Jurkat, Clone E6-1 (cell line): Measurements from ENCODE around the gene HCAR1. TPM values are rescaled to one million over a fixed set of nuclear protein-coding genes. Genes with fewer than 3 reads are reported as not detected.
"Not testable (repeated sequence)": the region's sequence is repeated elsewhere in the genome, so short reads cannot be mapped to it uniquely, and the experiment has no call there.

Experiments
- DNase-seq: peaks from one replicate; pipeline ENCODE4 v3.0.0-alpha.2; 2011; ENCODE audit warnings: low read depth, low spot score
- H3K4me3 ChIP-seq: 2 replicates; pipeline ENCODE4 v1.5.1; 2011; ENCODE audit warnings: mild to moderate bottlenecking, low read length, control low read depth, moderate library complexity
- polyA plus RNA-seq: library from polyadenylated mRNA; unstranded; fragments of >200 nt; gene quantifications from one replicate; pipeline ENCODE4 v1.2.1, GENCODE V29; 2012; ENCODE audit warnings: missing spikeins; ENCODE audit not compliant: insufficient read length, insufficient read depth

HCAR1 gene
- polyA plus RNA-seq: not detected

GRCh38 chr12:122730215-122731014 lies at the start of gene HCAR1:
HCAR1 (minus strand) TSS chr12:122730844; CDS start chr12:122730339, 505 bp downstream.
- DNase-seq: peak; percentile 80

GRCh38 chr12:122757568-122757967 lies 26.9 kb upstream of the HCAR1 start:
- no peak for DNase-seq
- no peak overlapping the region for H3K4me3 ChIP-seq

More at GRCh38 chr12:122730215-122731014, at the start of gene HCAR1:
- peak within 1 kb of the TSS; percentile 22 for H3K4me3 ChIP-seq

GRCh38 chr12:122754790-122755189 lies 24.1 kb upstream of the HCAR1 start:
- DNase-seq: no peak
- no peak overlapping the region for H3K4me3 ChIP-seq

- DNase-seq: no peak
- peak overlapping the region; percentile 69 for H3K4me3 ChIP-seq
Observed at GRCh38 chr12:122753319-122753650, 22.6 kb upstream of the HCAR1 start.

- peak within 1 kb of the TSS; percentile 69 for H3K4me3 ChIP-seq
- peak; percentile 96 for DNase-seq
Observed at GRCh38 chr12:122752464-122753318, 22.0 kb upstream of the HCAR1 start, which contains the start of gene DENR. DENR (plus strand) TSS chr12:122752824; CDS start chr12:122753702, 878 bp downstream.

GRCh38 chr12:122750781-122751515 lies 20.3 kb upstream of the HCAR1 start:
- DNase-seq, H3K4me3 ChIP-seq: not testable (repeated sequence)

GRCh38 chr12:122749569-122750332 lies 19.1 kb upstream of the HCAR1 start:
- no peak for DNase-seq
- H3K4me3 ChIP-seq: no peak overlapping the region

- DNase-seq: no peak
Observed at GRCh38 chr12:122747224-122748135, 16.8 kb upstream of the HCAR1 start.

GRCh38 chr12:122743895-122744525 lies 13.4 kb upstream of the HCAR1 start:
- no peak for DNase-seq
- H3K4me3 ChIP-seq: no peak overlapping the region

More at GRCh38 chr12:122747224-122748135, 16.8 kb upstream of the HCAR1 start:
- H3K4me3 ChIP-seq: no peak overlapping the region

GRCh38 chr12:122740351-122740750 lies 9.7 kb upstream of the HCAR1 start:
- no peak for DNase-seq

GRCh38 chr12:122738571-122738970 lies 7.9 kb upstream of the HCAR1 start:
- no peak overlapping the region for H3K4me3 ChIP-seq
- no peak for DNase-seq

More at GRCh38 chr12:122740351-122740750, 9.7 kb upstream of the HCAR1 start:
- no peak overlapping the region for H3K4me3 ChIP-seq

GRCh38 chr12:122732611-122733010 lies 2.0 kb upstream of the HCAR1 start:
- no peak overlapping the region for H3K4me3 ChIP-seq
- DNase-seq: no peak

- no peak overlapping the region for H3K4me3 ChIP-seq
- DNase-seq: peak; percentile 60
Observed at GRCh38 chr12:122732170-122732569, 1.5 kb upstream of the HCAR1 start.

- peak overlapping the region; percentile 22 for H3K4me3 ChIP-seq
- DNase-seq: no peak
Observed at GRCh38 chr12:122729583-122730214, 945 bp downstream of the HCAR1 start.

GRCh38 chr12:122726080-122726558 lies 4.5 kb downstream of the HCAR1 start:
- no peak overlapping the region for H3K4me3 ChIP-seq
- no peak for DNase-seq

- DNase-seq: no peak
Observed at GRCh38 chr12:122725452-122726079, 5.1 kb downstream of the HCAR1 start.

More at GRCh38 chr12:122725452-122726079, 5.1 kb downstream of the HCAR1 start:
- H3K4me3 ChIP-seq: no peak overlapping the region
